Measurements from ENCODE around the gene DAD1. TPM values are rescaled to one million over a fixed set of nuclear protein-coding genes. Genes with fewer than 3 reads are reported as not detected.
"Not testable (repeated sequence)": the region's sequence is repeated elsewhere in the genome, so short reads cannot be mapped to it uniquely, and the experiment has no call there.

Gene DAD1
- total RNA-seq, 2 donors from 2014 or later: 250 to 251 TPM

- peaks cover 0 to 10% of the 10 kb centered on the region in 2 donors for H3K4me1 ChIP-seq
- no peak for DNase-seq (ENCODE audit: low spot score)
- no peaks in the 10 kb centered on the region for H3K36me3 ChIP-seq
- no peaks in the 10 kb centered on the region for H3K9me3 ChIP-seq
- H3K4me3 ChIP-seq: no peak overlapping the region
- no peaks in the 10 kb centered on the region for H3K27me3 ChIP-seq
- TF ChIP-seq CTCF (IDR thresholded peaks at IDR 0.05): no peak
- H3K27ac ChIP-seq: no peak overlapping the region
Observed at GRCh38 chr14:22593601-22594000, 4.6 kb upstream of the DAD1 start.

GRCh38 chr14:22593189-22593588 lies 4.2 kb upstream of the DAD1 start:
- Histone ChIP-seq H3K9me3 (no peaks in the 10 kb centered on the region), H3K27ac (no peak overlapping the region), H3K27me3 (no peaks in the 10 kb centered on the region), H3K4me3 (no peak overlapping the region), H3K4me1 (peaks cover 0 to 13% of the 10 kb centered on the region in 2 donors), H3K36me3 (no peaks in the 10 kb centered on the region)
- no peak for DNase-seq (ENCODE audit: low spot score)
- no peak for TF ChIP-seq CTCF (IDR thresholded peaks at IDR 0.05)

- H3K4me1 ChIP-seq: peaks cover 0 to 57% of the 10 kb centered on the region in 2 donors
- DNase-seq (ENCODE audit: low spot score): no peak
- peak overlapping the region; percentile 91 to 93 for H3K27ac ChIP-seq
- no peaks in the 10 kb centered on the region for H3K9me3 ChIP-seq
- no peaks in the 10 kb centered on the region for H3K27me3 ChIP-seq
- H3K36me3 ChIP-seq: no peaks in the 10 kb centered on the region
- no peak for TF ChIP-seq CTCF (IDR thresholded peaks at IDR 0.05)
- H3K4me3 ChIP-seq: peak overlapping the region; percentile 73 to 91
Observed at GRCh38 chr14:22588526-22589095, 413 bp downstream of the DAD1 start.

GRCh38 chr14:22587677-22588422 lies 1.2 kb downstream of the DAD1 start:
- Histone ChIP-seq H3K27ac (peak overlapping the region; percentile 91 to 93), H3K4me1 (peaks cover 0 to 64% of the 10 kb centered on the region in 2 donors), H3K4me3 (peak overlapping the region; percentile 73 to 91)
- not testable (repeated sequence) for H3K9me3 ChIP-seq; H3K36me3 ChIP-seq; DNase-seq (ENCODE audit: low spot score); H3K27me3 ChIP-seq

GRCh38 chr14:22587247-22587646 lies 1.8 kb downstream of the DAD1 start:
- no peak for TF ChIP-seq CTCF (IDR thresholded peaks at IDR 0.05)
- H3K4me3 ChIP-seq: no peak overlapping the region
- no peaks in the 10 kb centered on the region for H3K36me3 ChIP-seq
- no peaks in the 10 kb centered on the region for H3K9me3 ChIP-seq
- no peaks in the 10 kb centered on the region for H3K27me3 ChIP-seq
- peaks cover 0 to 64% of the 10 kb centered on the region in 2 donors for H3K4me1 ChIP-seq
- DNase-seq (ENCODE audit: low spot score): no peak
- no peak overlapping the region for H3K27ac ChIP-seq

- DNase-seq (ENCODE audit: low spot score): no peak
- TF ChIP-seq CTCF (IDR thresholded peaks at IDR 0.05): no peak
- Histone ChIP-seq H3K4me1 (peaks cover 0 to 54% of the 10 kb centered on the region in 2 donors), H3K9me3 (no peaks in the 10 kb centered on the region), H3K36me3 (no peaks in the 10 kb centered on the region), H3K27ac (no peak overlapping the region), H3K27me3 (no peaks in the 10 kb centered on the region), H3K4me3 (no peak overlapping the region)
Observed at GRCh38 chr14:22583994-22584393, 5.0 kb downstream of the DAD1 start.
